ENCODE data around the gene IPO11. TPM values are rescaled to one million over a fixed set of nuclear protein-coding genes. Genes with fewer than 3 reads are reported as not detected.

IPO11 gene
- total RNA-seq, 4 donors from 2014 or later: 20.8 to 48.2 (median 23.6) TPM

- DNase-seq (ENCODE audit: low spot score): no peak
- TF ChIP-seq CTCF (IDR thresholded peaks at IDR 0.05): no peak
- ATAC-seq (ENCODE audit: low FRiP score): no peak
Observed at GRCh38 chr5:62587737-62588136, 175.2 kb downstream of the IPO11 start.

GRCh38 chr5:62588668-62589067 lies 176.1 kb downstream of the IPO11 start:
- DNase-seq (ENCODE audit: low spot score): no peak
- ATAC-seq (ENCODE audit: low FRiP score): no peak
- no peak for TF ChIP-seq CTCF (IDR thresholded peaks at IDR 0.05)

- DNase-seq (ENCODE audit: low spot score) (no peak), ATAC-seq (ENCODE audit: low FRiP score) (no peak)
- TF ChIP-seq CTCF (IDR thresholded peaks at IDR 0.05): no peak
Observed at GRCh38 chr5:62589504-62589903, 176.9 kb downstream of the IPO11 start.

GRCh38 chr5:62590387-62590786 lies 177.8 kb downstream of the IPO11 start:
- no peak for TF ChIP-seq CTCF (IDR thresholded peaks at IDR 0.05)
- no peak for ATAC-seq (ENCODE audit: low FRiP score)

GRCh38 chr5:62592558-62592957 lies 180.0 kb downstream of the IPO11 start:
- no peak for TF ChIP-seq CTCF (IDR thresholded peaks at IDR 0.05)
- DNase-seq (ENCODE audit: low spot score) (no peak), ATAC-seq (ENCODE audit: low FRiP score) (no peak)

More at GRCh38 chr5:62590387-62590786, 177.8 kb downstream of the IPO11 start:
- no peak for DNase-seq (ENCODE audit: low spot score)

- ATAC-seq (ENCODE audit: low FRiP score) (no peak), DNase-seq (ENCODE audit: low spot score) (no peak)
- TF ChIP-seq CTCF (IDR thresholded peaks at IDR 0.05): no peak
Observed at GRCh38 chr5:62593331-62593730, 180.8 kb downstream of the IPO11 start.

GRCh38 chr5:62594364-62594984 lies 181.9 kb downstream of the IPO11 start:
- DNase-seq (ENCODE audit: low spot score) (no peak), ATAC-seq (ENCODE audit: low FRiP score) (no peak)
- no peak for TF ChIP-seq CTCF (IDR thresholded peaks at IDR 0.05)
